Heart left ventricle (tissue), 13 donors: ENCODE data around the gene NANOGP8.

Experiments
- POLR2A ChIP-seq, 2 donors: fragments of 450-650 bp; IDR thresholded peaks; one replicate each; pipeline ENCODE4 v1.6.1; 2017; ENCODE audit warnings: antibody characterized with exemption in 2 of 2, mild to moderate bottlenecking in 2 of 2, moderate library complexity in 2 of 2
- TF ChIP-seq, protein P1 (sequence below), 12 donors: fragments of 200-600 bp; sonication (generic) in 4 of 12; IDR thresholded peaks; one replicate each; pipeline versions ENCODE4 v1.5.0 to v1.8.0; 2018 to 2022; ENCODE audit warnings: antibody characterized with exemption in 12 of 12, mild to moderate bottlenecking in 5 of 12
- donor health status: ischemic (EF 13 %, LVEDD 7.1; RV severe dilation, severe dysfunction).
- donor health status: DM: no; HTN: yes; CAD: no.
- donor health status: DM: no; HTN: no; CAD: no.
- donor health status: ischemic (EF 25% LVEDD 6.9; RV normal size, moderate dysfunction).
- donor health status: ischemic (EF 25% LVEDD 5.7; RV mildly dilated, moderate dysfunction).
- donor health status: ischemic (EF 35%, LVEDD 5.7; RV mildly dilated, moderate dysfunction).
- donor health status: nonischemic (EF 11% LVEDD 7.7; RV severe dilation, severe dysfunction).
- donor health status: DM: yes; HTN: yes; CAD: no.
- donor health status: PGD.
- donor health status: ischemic (EF 29% LVEDD 5.4; RV normal size, mild dysfunction).
- donor health status: nonischemic (EF 23%, LVEDD 6.1; RV moderate dilation, normal function).

- TF ChIP-seq POLR2A (IDR thresholded peaks at IDR 0.05): no peak
- TF ChIP-seq, protein P1, sequence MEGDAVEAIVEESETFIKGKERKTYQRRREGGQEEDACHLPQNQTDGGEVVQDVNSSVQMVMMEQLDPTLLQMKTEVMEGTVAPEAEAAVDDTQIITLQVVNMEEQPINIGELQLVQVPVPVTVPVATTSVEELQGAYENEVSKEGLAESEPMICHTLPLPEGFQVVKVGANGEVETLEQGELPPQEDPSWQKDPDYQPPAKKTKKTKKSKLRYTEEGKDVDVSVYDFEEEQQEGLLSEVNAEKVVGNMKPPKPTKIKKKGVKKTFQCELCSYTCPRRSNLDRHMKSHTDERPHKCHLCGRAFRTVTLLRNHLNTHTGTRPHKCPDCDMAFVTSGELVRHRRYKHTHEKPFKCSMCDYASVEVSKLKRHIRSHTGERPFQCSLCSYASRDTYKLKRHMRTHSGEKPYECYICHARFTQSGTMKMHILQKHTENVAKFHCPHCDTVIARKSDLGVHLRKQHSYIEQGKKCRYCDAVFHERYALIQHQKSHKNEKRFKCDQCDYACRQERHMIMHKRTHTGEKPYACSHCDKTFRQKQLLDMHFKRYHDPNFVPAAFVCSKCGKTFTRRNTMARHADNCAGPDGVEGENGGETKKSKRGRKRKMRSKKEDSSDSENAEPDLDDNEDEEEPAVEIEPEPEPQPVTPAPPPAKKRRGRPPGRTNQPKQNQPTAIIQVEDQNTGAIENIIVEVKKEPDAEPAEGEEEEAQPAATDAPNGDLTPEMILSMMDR (IDR thresholded peaks at IDR 0.05): no peak
Measured at GRCh38 chr15:35123743-35124142, 38.6 kb upstream of the NANOGP8 start.
